Liver (tissue), 3 donors: ENCODE data around the gene TRPC4AP.

Experiments
- HNF4A ChIP-seq, 2 donors: conservative IDR thresholded peaks; 2 replicates each; pipeline ENCODE4 v1.6.1; 2016; ENCODE audit warnings: antibody characterized with exemption in 2 of 2, mild to moderate bottlenecking in 2 of 2
- RAD21 ChIP-seq, 2 donors: IDR thresholded peaks; 2 replicates each; pipeline ENCODE4 v1.6.1; 2016; ENCODE audit warnings: antibody characterized with exemption in 2 of 2, mild to moderate bottlenecking in 2 of 2
- SP1 ChIP-seq: IDR thresholded peaks from 2 replicates; pipeline ENCODE4 v1.6.1; 2018; ENCODE audit warnings: antibody characterized with exemption, mild to moderate bottlenecking
- YY1 ChIP-seq: IDR thresholded peaks from 2 replicates; pipeline ENCODE4 v1.6.1; 2016; ENCODE audit warnings: antibody characterized with exemption, mild to moderate bottlenecking
- TF ChIP-seq, protein P1 (sequence below): fragments of 150-350 bp; IDR thresholded peaks from 2 replicates; pipeline ENCODE4 v1.5.1; 2017; ENCODE audit warnings: improper control_type of control experiment, low read depth, low read length; ENCODE audit not compliant: missing input control
- TF ChIP-seq, protein P2 (sequence below): IDR thresholded peaks from 2 replicates; pipeline ENCODE4 v1.6.1; 2016; ENCODE audit warnings: antibody characterized with exemption, mild to moderate bottlenecking
- donor health status: healthy.
- donor health status: healthy.

DNA sequence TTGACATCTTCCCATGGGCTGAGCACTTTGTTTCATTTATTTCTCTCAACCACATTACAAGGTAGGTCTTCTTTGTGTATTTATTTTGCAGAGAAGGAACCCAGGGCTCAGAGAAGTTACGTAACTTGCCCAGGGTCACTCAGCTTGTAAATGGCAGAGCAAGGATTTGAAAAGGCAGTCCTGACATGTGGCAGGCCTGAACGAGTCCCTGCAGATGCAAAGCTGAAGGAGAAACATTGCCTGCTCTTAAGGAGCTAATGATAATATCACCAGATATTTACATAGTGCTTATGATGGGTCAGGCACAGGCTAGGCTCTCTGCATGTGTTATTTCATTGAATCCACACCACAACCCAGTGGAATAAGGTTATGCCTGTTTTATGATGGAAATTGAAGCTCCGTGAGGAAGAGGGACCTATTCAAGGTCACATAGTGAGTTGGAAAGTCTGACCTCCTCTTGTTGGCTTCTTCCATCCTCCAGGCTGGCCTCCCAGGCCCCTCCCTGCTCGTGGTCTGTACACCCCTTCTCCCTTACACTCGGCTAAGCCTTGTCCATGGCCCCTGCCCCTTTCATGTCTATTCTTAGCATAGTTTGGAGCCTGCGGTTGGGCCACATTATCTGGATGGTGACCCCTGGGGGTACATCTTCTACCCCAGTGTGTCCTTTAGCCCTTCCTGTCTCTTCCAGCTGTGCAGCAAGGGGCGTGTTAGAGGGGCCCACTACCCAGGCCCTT is 124.4 kb downstream of the TRPC4AP start:
- TF ChIP-seq, protein P1, sequence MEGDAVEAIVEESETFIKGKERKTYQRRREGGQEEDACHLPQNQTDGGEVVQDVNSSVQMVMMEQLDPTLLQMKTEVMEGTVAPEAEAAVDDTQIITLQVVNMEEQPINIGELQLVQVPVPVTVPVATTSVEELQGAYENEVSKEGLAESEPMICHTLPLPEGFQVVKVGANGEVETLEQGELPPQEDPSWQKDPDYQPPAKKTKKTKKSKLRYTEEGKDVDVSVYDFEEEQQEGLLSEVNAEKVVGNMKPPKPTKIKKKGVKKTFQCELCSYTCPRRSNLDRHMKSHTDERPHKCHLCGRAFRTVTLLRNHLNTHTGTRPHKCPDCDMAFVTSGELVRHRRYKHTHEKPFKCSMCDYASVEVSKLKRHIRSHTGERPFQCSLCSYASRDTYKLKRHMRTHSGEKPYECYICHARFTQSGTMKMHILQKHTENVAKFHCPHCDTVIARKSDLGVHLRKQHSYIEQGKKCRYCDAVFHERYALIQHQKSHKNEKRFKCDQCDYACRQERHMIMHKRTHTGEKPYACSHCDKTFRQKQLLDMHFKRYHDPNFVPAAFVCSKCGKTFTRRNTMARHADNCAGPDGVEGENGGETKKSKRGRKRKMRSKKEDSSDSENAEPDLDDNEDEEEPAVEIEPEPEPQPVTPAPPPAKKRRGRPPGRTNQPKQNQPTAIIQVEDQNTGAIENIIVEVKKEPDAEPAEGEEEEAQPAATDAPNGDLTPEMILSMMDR: no peak
- TF ChIP-seq RAD21 (IDR thresholded peaks at IDR 0.05) (no peak), YY1 (no peak), SP1 (no peak), HNF4A (conservative IDR thresholded peaks at IDR 0.05) (no peak)
- TF ChIP-seq, protein P2, sequence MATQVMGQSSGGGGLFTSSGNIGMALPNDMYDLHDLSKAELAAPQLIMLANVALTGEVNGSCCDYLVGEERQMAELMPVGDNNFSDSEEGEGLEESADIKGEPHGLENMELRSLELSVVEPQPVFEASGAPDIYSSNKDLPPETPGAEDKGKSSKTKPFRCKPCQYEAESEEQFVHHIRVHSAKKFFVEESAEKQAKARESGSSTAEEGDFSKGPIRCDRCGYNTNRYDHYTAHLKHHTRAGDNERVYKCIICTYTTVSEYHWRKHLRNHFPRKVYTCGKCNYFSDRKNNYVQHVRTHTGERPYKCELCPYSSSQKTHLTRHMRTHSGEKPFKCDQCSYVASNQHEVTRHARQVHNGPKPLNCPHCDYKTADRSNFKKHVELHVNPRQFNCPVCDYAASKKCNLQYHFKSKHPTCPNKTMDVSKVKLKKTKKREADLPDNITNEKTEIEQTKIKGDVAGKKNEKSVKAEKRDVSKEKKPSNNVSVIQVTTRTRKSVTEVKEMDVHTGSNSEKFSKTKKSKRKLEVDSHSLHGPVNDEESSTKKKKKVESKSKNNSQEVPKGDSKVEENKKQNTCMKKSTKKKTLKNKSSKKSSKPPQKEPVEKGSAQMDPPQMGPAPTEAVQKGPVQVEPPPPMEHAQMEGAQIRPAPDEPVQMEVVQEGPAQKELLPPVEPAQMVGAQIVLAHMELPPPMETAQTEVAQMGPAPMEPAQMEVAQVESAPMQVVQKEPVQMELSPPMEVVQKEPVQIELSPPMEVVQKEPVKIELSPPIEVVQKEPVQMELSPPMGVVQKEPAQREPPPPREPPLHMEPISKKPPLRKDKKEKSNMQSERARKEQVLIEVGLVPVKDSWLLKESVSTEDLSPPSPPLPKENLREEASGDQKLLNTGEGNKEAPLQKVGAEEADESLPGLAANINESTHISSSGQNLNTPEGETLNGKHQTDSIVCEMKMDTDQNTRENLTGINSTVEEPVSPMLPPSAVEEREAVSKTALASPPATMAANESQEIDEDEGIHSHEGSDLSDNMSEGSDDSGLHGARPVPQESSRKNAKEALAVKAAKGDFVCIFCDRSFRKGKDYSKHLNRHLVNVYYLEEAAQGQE: no peak
